HEK293 (cell line): ENCODE measurements around the gene MLKL.
"Not testable (repeated sequence)": the region's sequence is repeated elsewhere in the genome, so short reads cannot be mapped to it uniquely, and the experiment has no call there.

Experiments used
- CTCF ChIP-seq: fragments of 450-650 bp; formaldehyde crosslinking; IDR thresholded peaks from 2 replicates; pipeline ENCODE4 v1.5.1; 2016; ENCODE audit warnings: missing biosample characterization, missing genetic modification characterization
- ZNF426 ChIP-seq: fragments of 450-650 bp; formaldehyde crosslinking; IDR thresholded peaks from 2 replicates; pipeline ENCODE4 v1.5.1; 2017; ENCODE audit warnings: missing biosample characterization, missing genetic modification characterization, mild to moderate bottlenecking, inconsistent platforms, moderate library complexity

GRCh38 chr16:74668877-74669276 is 31.8 kb downstream of the MLKL start:
- not testable (repeated sequence) for TF ChIP-seq CTCF, ZNF426 (tag by site-specific recombination)
